GM21737 (cell line): ENCODE measurements around the gene TOGARAM1.

Experiments used
- ATAC-seq: cut with Tn5 transposase; IDR thresholded peaks from one replicate; pipeline ENCODE4 v1.9.1; 2021; ENCODE audit warnings: mild to moderate bottlenecking, moderate library complexity; ENCODE audit not compliant: unreplicated experiment

The TOGARAM1 gene

GRCh38 chr14:44961554-44962333, at the start of gene TOGARAM1, which contains the start of gene KLHL28:
TOGARAM1 (plus strand) TSS chr14:44962190; CDS start chr14:44962422, 232 bp downstream.
KLHL28 (minus strand) TSS chr14:44961947; CDS start chr14:44945928, 16,019 bp downstream.
- ATAC-seq: peak; percentile 94

- ATAC-seq: no peak
Measured at GRCh38 chr14:44914849-44915248, 47.1 kb upstream of the TOGARAM1 start.

GRCh38 chr14:44928793-44929192, 33.2 kb upstream of the TOGARAM1 start:
- ATAC-seq: no peak

GRCh38 chr14:44935155-44935554, 26.8 kb upstream of the TOGARAM1 start:
- no peak for ATAC-seq

GRCh38 chr14:44937547-44937946, 24.4 kb upstream of the TOGARAM1 start:
- ATAC-seq: no peak

- no peak for ATAC-seq
Measured at GRCh38 chr14:44940211-44940610, 21.8 kb upstream of the TOGARAM1 start.

GRCh38 chr14:44940944-44941343, 21.0 kb upstream of the TOGARAM1 start:
- ATAC-seq: no peak

- ATAC-seq: no peak
Measured at GRCh38 chr14:44941591-44941990, 20.4 kb upstream of the TOGARAM1 start.

GRCh38 chr14:44942436-44942835, 19.6 kb upstream of the TOGARAM1 start:
- no peak for ATAC-seq

GRCh38 chr14:44944107-44944506, 17.9 kb upstream of the TOGARAM1 start:
- ATAC-seq: no peak

GRCh38 chr14:44945264-44945663, 16.7 kb upstream of the TOGARAM1 start:
- ATAC-seq: no peak

- ATAC-seq: no peak
Measured at GRCh38 chr14:44951051-44951450, 10.9 kb upstream of the TOGARAM1 start.

GRCh38 chr14:44952391-44953110, 9.4 kb upstream of the TOGARAM1 start:
- no peak for ATAC-seq

GRCh38 chr14:44954750-44955149, 7.2 kb upstream of the TOGARAM1 start:
- ATAC-seq: no peak

GRCh38 chr14:44955528-44955927, 6.5 kb upstream of the TOGARAM1 start:
- ATAC-seq: no peak

GRCh38 chr14:44956866-44957265, 5.1 kb upstream of the TOGARAM1 start:
- ATAC-seq: no peak

GRCh38 chr14:44959538-44959937, 2.5 kb upstream of the TOGARAM1 start:
- no peak for ATAC-seq

GRCh38 chr14:44960146-44960545, 1.8 kb upstream of the TOGARAM1 start:
- ATAC-seq: no peak

- ATAC-seq: no peak
Measured at GRCh38 chr14:44960646-44961045, 1.3 kb upstream of the TOGARAM1 start.

GRCh38 chr14:44961151-44961553, 838 bp upstream of the TOGARAM1 start:
- peak; percentile 31 for ATAC-seq

- peak; percentile 26 for ATAC-seq
Measured at GRCh38 chr14:44962334-44963043, 499 bp downstream of the TOGARAM1 start.
